GM12875 (cell line): Measurements from ENCODE around the gene FAIM.
"Not testable (repeated sequence)": the region's sequence is repeated elsewhere in the genome, so short reads cannot be mapped to it uniquely, and the experiment has no call there.

Experiments used
- H3K4me3 ChIP-seq: one replicate; pipeline ENCODE4 v1.5.1; 2011; ENCODE audit warnings: low read depth, low read length, control low read depth
- CTCF ChIP-seq: IDR thresholded peaks from 2 replicates; pipeline ENCODE4 v1.5.1; 2011; ENCODE audit warnings: low read depth, mild to moderate bottlenecking, control low read depth, inconsistent platforms, low read length, moderate library complexity, borderline replicate concordance; ENCODE audit not compliant: insufficient read depth

The FAIM gene

GRCh38 chr3:138668107-138668506 lies 59.5 kb downstream of the FAIM start:
- no peak overlapping the region for H3K4me3 ChIP-seq
- no peak for TF ChIP-seq CTCF

- TF ChIP-seq CTCF, result no peak
- H3K4me3 ChIP-seq, result no peak overlapping the region
These were observed 61.8 kb downstream of the FAIM start for GRCh38 chr3:138670407-138670806.

GRCh38 chr3:138673641-138674530 lies 65.3 kb downstream of the FAIM start:
- TF ChIP-seq CTCF, result no peak
- H3K4me3 ChIP-seq, result no peak overlapping the region

GRCh38 chr3:138675393-138675792 lies 66.8 kb downstream of the FAIM start:
- TF ChIP-seq CTCF, result no peak
- no peak overlapping the region for H3K4me3 ChIP-seq

- H3K4me3 ChIP-seq, result no peak overlapping the region
- no peak for TF ChIP-seq CTCF
These were observed 69.5 kb downstream of the FAIM start for GRCh38 chr3:138678086-138678485.

GRCh38 chr3:138678874-138679392 lies 70.4 kb downstream of the FAIM start:
- TF ChIP-seq CTCF, result no peak
- no peak overlapping the region for H3K4me3 ChIP-seq

GRCh38 chr3:138680974-138681373 lies 72.4 kb downstream of the FAIM start:
- not testable (repeated sequence) for H3K4me3 ChIP-seq
